Prostate gland (tissue), 2 donors: ENCODE measurements around the gene RBP3. TPM values are rescaled to one million over a fixed set of nuclear protein-coding genes. Genes with fewer than 3 reads are reported as not detected.
A peak's percentile ranks its signal among the peaks of the same experiment; 100 is the strongest.

Source experiments
- DNase-seq: peaks from one replicate; pipeline ENCODE4 v3.0.0-alpha.2; 2019; ENCODE audit warnings: low spot score
- H3K27ac ChIP-seq, 2 donors: fragments of 200-600 bp; sonication (generic); 2 replicates each; pipeline ENCODE4 v1.5.1; 2017 to 2019
- H3K27me3 ChIP-seq: fragments of 200-600 bp; sonication (generic); replicated peaks from 2 replicates; pipeline ENCODE4 v1.5.1; 2019; ENCODE audit not compliant: insufficient read depth
- H3K36me3 ChIP-seq, 2 donors: fragments of 200-600 bp; sonication (generic); 1 replicate in 1 of 2; 2 replicates in 1 of 2; pipeline versions ENCODE4 v1.5.1 to v1.8.1; 2017 to 2019
- H3K4me1 ChIP-seq: fragments of 200-600 bp; sonication (generic); replicated peaks from 2 replicates; pipeline ENCODE4 v1.5.1; 2019
- H3K4me3 ChIP-seq, 2 donors: fragments of 200-600 bp; sonication (generic); 2 replicates each; pipeline ENCODE4 v1.5.1; 2017 to 2019
- H3K9me3 ChIP-seq: fragments of 200-600 bp; sonication (generic); 2 replicates; pipeline ENCODE4 v1.5.1; 2017
- POLR2A ChIP-seq: fragments of 450-650 bp; IDR thresholded peaks from one replicate; pipeline ENCODE4 v1.6.1; 2016; ENCODE audit warnings: antibody characterized with exemption, mild to moderate bottlenecking
- POLR2AphosphoS5 ChIP-seq: sonication (generic); formaldehyde crosslinking; IDR thresholded peaks from one replicate; pipeline ENCODE4 v1.6.1; 2017; ENCODE audit warnings: antibody characterized with exemption
- WGBS: methylation state at CpG from one replicate; pipeline ENCODE4 v1.1.5; 2018; 5-methylcytosine and 5-hydroxymethylcytosine counted together
- intact Hi-C: fragments of 100-400 bp; cut with DNase I; formaldehyde crosslinking; loops from one replicate; pipeline ENCODE4 v1.14.2; 2022
- total RNA-seq, 2 donors: library from RNA; depleted of rRNA; stranded (reverse); fragments of >200 nt; gene quantifications; one replicate each; pipeline ENCODE4 v1.1.0, GENCODE V29; 2016
- TF ChIP-seq, protein P1 (sequence below), 4 experiments: fragments of 200-600 bp in 2 of 4; fragments of 450-650 bp in 2 of 4; sonication (generic) in 2 of 4; IDR thresholded peaks; 1 replicate in 3 of 4; 2 replicates in 1 of 4; pipeline ENCODE4 v1.5.1; 2016 to 2019; ENCODE audit warnings: antibody characterized with exemption in 4 of 4, mild to moderate bottlenecking in 2 of 4, moderate library complexity in 2 of 4

Gene RBP3
- total RNA-seq, 2 donors from 2014 or later = not detected

DNA sequence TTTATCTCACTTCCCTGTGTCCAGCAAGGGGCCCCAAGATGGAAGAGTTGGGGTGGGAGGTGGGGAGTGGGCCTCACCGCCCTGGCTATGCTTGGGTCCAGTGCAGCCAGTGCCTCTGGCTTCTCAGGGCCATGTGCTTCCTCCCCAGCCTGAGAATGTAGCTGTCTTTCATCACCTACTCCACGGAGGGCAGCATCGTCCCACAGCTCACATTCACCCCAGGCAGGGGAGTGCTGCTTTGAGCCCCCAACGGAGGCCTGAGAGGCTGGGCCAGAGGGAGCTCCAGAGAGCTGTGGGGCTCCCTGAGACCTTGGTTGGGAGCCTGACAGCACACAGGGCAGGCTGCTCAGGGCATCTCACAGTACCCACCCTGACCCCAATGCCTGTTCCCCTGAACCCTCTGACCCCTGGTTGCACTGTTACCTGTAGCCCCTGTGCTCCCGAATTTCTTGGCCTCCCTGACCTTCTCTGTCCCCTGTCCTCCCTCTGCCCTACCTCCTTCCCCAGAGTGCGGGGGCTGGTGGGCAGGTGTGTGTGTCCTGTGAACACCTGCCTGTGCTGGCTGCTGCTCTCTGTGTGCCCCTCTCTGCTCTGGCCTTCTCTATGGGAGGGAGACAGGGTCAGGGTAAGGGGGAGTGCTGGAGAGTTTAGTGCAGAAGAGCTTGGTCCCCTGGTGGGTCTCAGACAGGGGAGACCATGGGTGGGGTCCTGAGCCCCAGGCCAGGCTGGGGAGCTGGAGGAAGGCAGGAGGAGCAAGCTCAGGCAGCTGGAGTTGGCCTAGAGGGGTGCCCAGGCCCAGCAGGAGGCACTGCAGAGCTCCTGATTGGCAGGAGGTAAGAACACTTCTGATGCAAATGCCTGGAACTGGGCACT lies 55.5 kb downstream of the RBP3 start:
- H3K36me3 ChIP-seq = no peaks in the 10 kb centered on the region
- no peak for DNase-seq
- H3K27me3 ChIP-seq = no peaks in the 10 kb centered on the region
- TF ChIP-seq POLR2AphosphoS5 = no peak
- TF ChIP-seq, protein P1, sequence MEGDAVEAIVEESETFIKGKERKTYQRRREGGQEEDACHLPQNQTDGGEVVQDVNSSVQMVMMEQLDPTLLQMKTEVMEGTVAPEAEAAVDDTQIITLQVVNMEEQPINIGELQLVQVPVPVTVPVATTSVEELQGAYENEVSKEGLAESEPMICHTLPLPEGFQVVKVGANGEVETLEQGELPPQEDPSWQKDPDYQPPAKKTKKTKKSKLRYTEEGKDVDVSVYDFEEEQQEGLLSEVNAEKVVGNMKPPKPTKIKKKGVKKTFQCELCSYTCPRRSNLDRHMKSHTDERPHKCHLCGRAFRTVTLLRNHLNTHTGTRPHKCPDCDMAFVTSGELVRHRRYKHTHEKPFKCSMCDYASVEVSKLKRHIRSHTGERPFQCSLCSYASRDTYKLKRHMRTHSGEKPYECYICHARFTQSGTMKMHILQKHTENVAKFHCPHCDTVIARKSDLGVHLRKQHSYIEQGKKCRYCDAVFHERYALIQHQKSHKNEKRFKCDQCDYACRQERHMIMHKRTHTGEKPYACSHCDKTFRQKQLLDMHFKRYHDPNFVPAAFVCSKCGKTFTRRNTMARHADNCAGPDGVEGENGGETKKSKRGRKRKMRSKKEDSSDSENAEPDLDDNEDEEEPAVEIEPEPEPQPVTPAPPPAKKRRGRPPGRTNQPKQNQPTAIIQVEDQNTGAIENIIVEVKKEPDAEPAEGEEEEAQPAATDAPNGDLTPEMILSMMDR (IDR thresholded peaks at IDR 0.05) = no peak
- no peak for TF ChIP-seq POLR2A
- H3K4me1 ChIP-seq = no peaks in the 10 kb centered on the region
- WGBS = 86% methylated on average over 6 of the region's 6 CpGs
- H3K27ac ChIP-seq = no peak overlapping the region
- intact Hi-C loops = no loop called here
- H3K9me3 ChIP-seq = no peaks in the 10 kb centered on the region
- H3K4me3 ChIP-seq = no peak overlapping the region

DNA sequence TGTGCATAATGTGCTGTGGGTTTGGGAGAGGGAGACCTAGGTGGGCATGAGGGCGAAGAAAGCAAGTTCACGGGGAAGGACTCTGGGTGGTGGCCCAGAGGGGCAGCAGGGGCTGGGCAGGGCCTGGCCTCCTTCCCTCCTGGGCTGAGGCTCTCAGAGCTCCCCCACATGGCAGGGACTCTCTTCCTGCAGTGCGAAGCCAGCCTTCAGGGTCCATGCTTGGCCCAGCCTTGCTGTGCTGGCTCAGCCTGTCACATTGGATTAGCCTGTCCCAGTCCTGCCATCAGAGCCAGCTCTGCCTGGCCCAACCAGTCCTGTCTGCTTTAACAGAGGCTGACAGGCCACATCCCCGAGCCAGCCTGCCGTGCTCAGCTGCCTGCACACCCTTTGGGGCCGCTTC lies 56.3 kb downstream of the RBP3 start:
- Histone ChIP-seq H3K27ac (no peak overlapping the region), H3K4me3 (no peak overlapping the region), H3K36me3 (no peaks in the 10 kb centered on the region), H3K9me3 (no peaks in the 10 kb centered on the region), H3K27me3 (no peaks in the 10 kb centered on the region), H3K4me1 (no peaks in the 10 kb centered on the region)
- intact Hi-C loops = no loop called here
- whole genome bisulfite sequencing = 74% methylated on average over 6 of the region's 6 CpGs
- DNase-seq = peak; percentile 56
- TF ChIP-seq POLR2A (no peak), POLR2AphosphoS5 (no peak)
- TF ChIP-seq, protein P1 (IDR thresholded peaks at IDR 0.05) = no peak

DNA sequence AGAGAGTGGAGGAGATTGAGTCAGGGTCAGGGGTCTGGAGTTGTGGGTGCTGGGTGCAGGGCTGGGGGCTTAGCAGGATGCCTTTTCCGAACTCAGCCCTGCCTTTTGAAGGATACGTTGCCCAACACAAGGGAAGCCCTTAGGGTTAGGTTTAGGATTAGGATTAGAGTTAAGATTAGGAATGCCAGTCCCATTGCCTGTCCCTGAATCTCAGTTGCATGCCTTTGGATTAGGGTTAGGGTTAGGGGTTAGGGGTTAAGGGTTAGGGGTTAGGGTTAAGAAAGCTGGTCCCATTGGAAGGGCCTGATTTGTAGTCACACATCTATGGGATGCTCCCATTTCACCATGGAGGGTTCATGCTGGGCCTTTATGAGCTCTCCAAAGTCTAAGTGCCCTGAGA lies 56.8 kb downstream of the RBP3 start:
- Histone ChIP-seq H3K27ac (no peak overlapping the region), H3K9me3 (no peaks in the 10 kb centered on the region), H3K27me3 (no peaks in the 10 kb centered on the region), H3K4me3 (no peak overlapping the region), H3K36me3 (no peaks in the 10 kb centered on the region), H3K4me1 (no peaks in the 10 kb centered on the region)
- WGBS = 95% methylated on average over 2 of the region's 2 CpGs
- intact Hi-C loops = no loop called here
- no peak for DNase-seq
- TF ChIP-seq, protein P1 (IDR thresholded peaks at IDR 0.05) = no peak
- no peak for TF ChIP-seq POLR2A

DNA sequence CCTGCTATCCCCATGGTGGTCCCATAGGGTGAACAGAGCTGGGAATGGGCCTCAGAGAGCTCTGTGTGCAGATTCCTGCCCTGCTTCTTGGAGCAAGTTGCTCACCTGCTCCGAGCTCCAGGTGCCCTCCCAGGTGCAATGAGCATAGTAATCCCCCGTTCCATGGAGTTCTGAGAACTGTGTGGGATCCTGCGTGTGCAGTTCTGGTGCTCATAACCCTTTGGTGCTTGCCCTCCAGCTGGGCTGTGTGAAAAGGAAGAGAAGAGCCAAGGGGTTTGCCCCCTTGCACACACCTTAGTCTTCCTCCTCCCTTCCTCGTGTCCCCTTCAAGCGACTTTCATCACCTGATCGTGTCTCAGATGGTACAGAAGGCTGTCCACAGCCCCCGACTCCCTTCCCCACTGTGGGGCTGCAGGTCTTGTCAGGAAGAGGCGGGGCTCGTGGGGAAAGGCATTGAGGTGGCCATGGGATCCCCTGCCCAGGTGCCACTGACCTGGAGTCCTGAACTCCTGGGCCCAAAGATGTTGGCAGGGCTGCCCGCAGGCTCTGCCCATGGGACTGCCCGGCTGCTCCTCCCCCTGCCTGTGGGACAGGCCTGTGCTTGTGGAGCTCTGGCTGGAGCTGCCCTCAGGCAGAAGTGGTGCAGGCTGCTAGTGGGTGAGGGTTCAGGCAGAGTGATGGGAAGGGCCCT lies 57.8 kb downstream of the RBP3 start:
- Histone ChIP-seq H3K27ac (no peak overlapping the region), H3K4me1 (no peaks in the 10 kb centered on the region), H3K27me3 (no peaks in the 10 kb centered on the region), H3K4me3 (no peak overlapping the region), H3K9me3 (no peaks in the 10 kb centered on the region), H3K36me3 (no peaks in the 10 kb centered on the region)
- TF ChIP-seq, protein P1 (IDR thresholded peaks at IDR 0.05) = no peak
- no peak for TF ChIP-seq POLR2AphosphoS5
- TF ChIP-seq POLR2A = no peak
- WGBS = 82% methylated on average over 11 of the region's 11 CpGs
- intact Hi-C loops = no loop called here
- DNase-seq = no peak

DNA sequence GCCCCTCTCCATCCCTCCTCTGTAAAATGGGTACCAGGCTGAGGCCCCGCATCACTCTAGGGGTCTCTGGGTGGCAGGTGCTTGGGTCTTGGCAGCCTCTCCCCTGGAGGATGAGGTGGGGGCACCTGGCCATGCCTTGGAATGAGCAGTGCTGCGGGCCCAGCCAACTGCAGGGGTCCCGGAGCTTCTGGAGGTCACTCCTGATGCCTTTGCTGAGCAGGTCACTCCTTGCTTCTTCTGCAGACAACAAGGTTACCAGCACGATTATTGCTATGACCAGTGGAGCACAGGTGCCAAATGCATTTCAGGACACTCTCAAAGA lies 58.3 kb downstream of the RBP3 start:
- Histone ChIP-seq H3K4me3 (no peak overlapping the region), H3K27me3 (no peaks in the 10 kb centered on the region), H3K9me3 (no peaks in the 10 kb centered on the region), H3K4me1 (no peaks in the 10 kb centered on the region), H3K36me3 (no peaks in the 10 kb centered on the region), H3K27ac (no peak overlapping the region)
- TF ChIP-seq POLR2AphosphoS5 (no peak), POLR2A (no peak)
- TF ChIP-seq, protein P1 (IDR thresholded peaks at IDR 0.05) = no peak
- intact Hi-C loops = no loop called here
- no peak for DNase-seq
- WGBS = 85% methylated on average over 4 of the region's 4 CpGs
